HepG2 (cell line): ENCODE results near the gene USP20. TPM values are rescaled to one million over a fixed set of nuclear protein-coding genes. Genes with fewer than 3 reads are reported as not detected.

Experiments
- ATAC-seq: fragments of 200-7000 bp; cut with Tn5 transposase; 3 replicates; pipeline ENCODE4 v1.9.1; 2020; ENCODE audit warnings: mild to moderate bottlenecking, moderate library complexity
- BruUV-seq: library from RNA; stranded (reverse); fragments of 400-500 nt; replicated peaks from 2 replicates; lab custom pipeline; 2021; lab: Mats Ljungman, UMichigan
- CTCF ChIA-PET: fragments of 300-600 bp; formaldehyde crosslinking; extraction: SDS; loops from one replicate; lab custom pipeline; 2021; ENCODE audit warnings: low total read pairs, inconsistent platforms, low intra/inter-chr PET ratio; lab: Yijun Ruan, JAX
- POLR2A ChIA-PET: fragments of 350-600 bp; sonication (Branson Sonifier 250); formaldehyde crosslinking; loops from one replicate; lab custom pipeline; 2020; ENCODE audit warnings: antibody characterized with exemption, inconsistent platforms; lab: Yijun Ruan, JAX
- DNase-seq: peaks from one replicate; pipeline ENCODE4 v3.0.0-alpha.2; 2015; ENCODE audit warnings: low spot score
- FAIRE-seq: peaks from 3 replicates; lab custom pipeline; 2011; peaks lifted over from hg19 to GRCh38; lab: Jason Lieb, UNC
- H2AFZ ChIP-seq: one replicate; pipeline ENCODE4 v1.6.1; 2011; ENCODE audit warnings: low read length, inconsistent platforms
- H3K27ac ChIP-seq: fragments of 300-600 bp; 3 replicates; pipeline ENCODE4 v1.8.0; 2011; ENCODE audit warnings: mixed run types, mild to moderate bottlenecking, mixed read lengths, low read length, inconsistent platforms; ENCODE audit not compliant: insufficient read depth; ENCODE audit errors: extremely low read length
- H3K27me3 ChIP-seq, 2 experiments: fragments of 200-600 bp in 1 of 2; 2 replicates in 1 of 2; 3 replicates in 1 of 2; pipeline versions ENCODE4 v1.6.0 to v1.8.0; 2011; ENCODE audit warnings: low read length in 2 of 2, mild to moderate bottlenecking in 2 of 2, moderate library complexity in 2 of 2, inconsistent platforms in 1 of 2; ENCODE audit not compliant: insufficient read depth in 2 of 2, control insufficient read depth in 1 of 2
- H3K36me3 ChIP-seq, 2 experiments: fragments of 200-600 bp in 1 of 2; replicated peaks in 1 of 2; 2 replicates in 1 of 2; 3 replicates in 1 of 2; pipeline versions ENCODE4 v1.5.1 to v1.8.0; 2011; ENCODE audit warnings: low read length in 2 of 2, inconsistent platforms in 1 of 2; ENCODE audit not compliant: insufficient read depth in 2 of 2, control insufficient read depth in 1 of 2
- H3K4me1 ChIP-seq: 2 replicates; pipeline ENCODE4 v1.5.1; 2012; ENCODE audit warnings: low read length, inconsistent platforms; ENCODE audit not compliant: insufficient read depth
- H3K4me2 ChIP-seq: 2 replicates; pipeline ENCODE4 v1.6.0; 2011; ENCODE audit warnings: low read depth, low read length, inconsistent platforms
- H3K4me3 ChIP-seq, 3 experiments: fragments of 200-600 bp in 1 of 3; sonication (generic), shearing (Covaris generic) in 1 of 3; replicated peaks in 1 of 3; 2 replicates each; pipeline ENCODE4 v1.5.1; 2011 to 2016; ENCODE audit warnings: low read length in 3 of 3, inconsistent platforms in 2 of 3, low read depth in 2 of 3, mild to moderate bottlenecking in 2 of 3, control low read depth in 1 of 3, mixed read lengths in 1 of 3; ENCODE audit not compliant: insufficient read depth in 1 of 3
- H3K79me2 ChIP-seq: one replicate; pipeline ENCODE4 v1.6.1; 2011; ENCODE audit warnings: low read length, inconsistent platforms; ENCODE audit not compliant: insufficient read depth
- H3K9ac ChIP-seq: 2 replicates; pipeline ENCODE4 v1.6.0; 2011; ENCODE audit warnings: mild to moderate bottlenecking, low read depth, low read length, inconsistent platforms; ENCODE audit not compliant: insufficient read depth
- H3K9me3 ChIP-seq: 2 replicates; pipeline ENCODE4 v1.5.1; 2012; ENCODE audit warnings: mild to moderate bottlenecking, low read length
- H4K20me1 ChIP-seq: 2 replicates; pipeline ENCODE4 v1.6.0; 2011; ENCODE audit warnings: inconsistent platforms, mild to moderate bottlenecking, low read length, moderate library complexity; ENCODE audit not compliant: insufficient read depth
- ATF5 ChIP-seq: sonication (generic); formaldehyde crosslinking; IDR thresholded peaks from 2 replicates; pipeline ENCODE4 v1.4.0; 2020; ENCODE audit warnings: mild to moderate bottlenecking, low read depth, missing genetic modification reagents
- FOXK2 ChIP-seq: fragments of 450-650 bp; IDR thresholded peaks from 2 replicates; pipeline ENCODE4 v1.6.1; 2016
- HMG20B ChIP-seq: conservative IDR thresholded peaks from 2 replicates; pipeline ENCODE4 v1.6.1; 2016; ENCODE audit warnings: missing genetic modification reagents, missing compliant biosample characterization
- KDM1A ChIP-seq: IDR thresholded peaks from 2 replicates; pipeline ENCODE4 v1.6.1; 2016; ENCODE audit warnings: missing compliant biosample characterization
- NFYB ChIP-seq: sonication (generic); formaldehyde crosslinking; IDR thresholded peaks from 2 replicates; pipeline ENCODE4 v1.4.0; 2020; ENCODE audit warnings: missing genetic modification reagents
- PHB2 ChIP-seq: fragments of 450-650 bp; IDR thresholded peaks from 2 replicates; pipeline ENCODE4 v1.6.1; 2018; ENCODE audit not compliant: partially characterized antibody
- RERE ChIP-seq: IDR thresholded peaks from 2 replicates; pipeline ENCODE4 v1.6.1; 2016; ENCODE audit warnings: low read depth, missing genetic modification reagents, missing compliant biosample characterization
- RNF2 ChIP-seq: fragments of 450-650 bp; conservative IDR thresholded peaks from 2 replicates; pipeline ENCODE4 v1.6.1; 2016; ENCODE audit warnings: low read depth
- TBL1XR1 ChIP-seq: fragments of 150-350 bp; IDR thresholded peaks from 2 replicates; pipeline ENCODE4 v1.6.1; 2014; ENCODE audit warnings: borderline replicate concordance, low read length; ENCODE audit not compliant: partially characterized antibody
- TIGD3 ChIP-seq: sonication (generic); formaldehyde crosslinking; IDR thresholded peaks from 2 replicates; pipeline ENCODE4 v1.5.1; 2020; ENCODE audit warnings: mild to moderate bottlenecking, missing genetic modification reagents, borderline replicate concordance
- ZNF30 ChIP-seq: sonication (generic); formaldehyde crosslinking; IDR thresholded peaks from 2 replicates; pipeline ENCODE4 v1.5.0; 2020; ENCODE audit warnings: mild to moderate bottlenecking, missing genetic modification reagents
- ZNF333 ChIP-seq: sonication (generic); formaldehyde crosslinking; IDR thresholded peaks from 2 replicates; pipeline ENCODE4 v1.4.0; 2020; ENCODE audit warnings: mild to moderate bottlenecking, missing genetic modification reagents, borderline replicate concordance
- WGBS: methylation state at CpG from one replicate; pipeline ENCODE4 v1.1.6; 2017; ENCODE audit warnings: low lambda C conversion rate; 5-methylcytosine and 5-hydroxymethylcytosine counted together
- in situ Hi-C: cut with HindIII; loops from 2 replicates; pipeline ENCODE4 v1.10.0; 2017; ENCODE audit warnings: low pct_unique_long_range_greater_than_20kb; ENCODE audit not compliant: extremely low pct_ligation_motif_present
- intact Hi-C: fragments of 100-400 bp; cut with micrococcal nuclease; formaldehyde crosslinking; loops from one replicate; pipeline ENCODE4 v1.10.0; 2022; ENCODE audit not compliant: unreplicated experiment
- polyA plus RNA-seq, 8 experiments: library from polyadenylated mRNA; depleted of rRNA in 3 of 8; stranded (reverse) in 7 of 8; unstranded in 1 of 8; fragments of >200 nt; fragmentation: Illumina TruSeq in 4 of 8; extraction: Trizol in 4 of 8; gene quantifications; 2 replicates each; pipeline versions ENCODE4 v1.2.1 to v1.2.3, GENCODE V29; 2011 to 2016; ENCODE audit warnings: low read depth in 4 of 8, missing spikeins in 1 of 8, mixed read lengths in 1 of 8; ENCODE audit not compliant: insufficient read depth in 1 of 8
- total RNA-seq, 5 experiments: library from RNA; depleted of rRNA; stranded (reverse); fragments of >200 nt; fragmentation: Illumina TruSeq; extraction: Trizol; gene quantifications; 2 replicates each; pipeline ENCODE4 v1.2.3, GENCODE V29; 2016; ENCODE audit warnings: low read depth in 1 of 5

USP20 gene
- total and polyA plus RNA-seq, 2 of the 13 experiments (the other 11 are each of a cell fraction or from before 2014, with no cell fraction given), result 4.4 to 5.9 TPM

- Histone ChIP-seq H3K79me2 (no peaks in the 10 kb centered on the region), H3K9ac (no peak overlapping the region), H3K36me3 (peaks cover 5 to 23% of the 10 kb centered on the region in 2 experiments; a peak in 3 of 5 replicates), H3K27me3 (no peaks in the 10 kb centered on the region), H3K27ac (no peak overlapping the region), H3K4me3 (no peak overlapping the region), H3K4me1 (no peaks in the 10 kb centered on the region), H3K9me3 (no peaks in the 10 kb centered on the region), H2AFZ (no peak overlapping the region), H3K4me2 (no peak overlapping the region), H4K20me1 (no peaks in the 10 kb centered on the region)
- no TSS peak for BruUV-seq
- ChIA-PET POLR2A (no interaction called here), CTCF (no interaction called here)
- intact Hi-C loops (no loop called here), in situ Hi-C loops (no loop called here)
- DNase-seq (no peak), FAIRE-seq (no peak), ATAC-seq (no peak)
- no peak for TF ChIP-seq RNF2
- 35% methylated on average over 3 of the region's 3 CpGs for WGBS
Observed at GRCh38 chr9:129853614-129854013, 18.4 kb downstream of the USP20 start.

GRCh38 chr9:129854588-129855110 is 19.4 kb downstream of the USP20 start:
- Histone ChIP-seq H3K27me3 (no peaks in the 10 kb centered on the region), H3K9me3 (no peaks in the 10 kb centered on the region), H3K4me2 (no peak overlapping the region), H3K4me3 (no peak overlapping the region), H3K27ac (no peak overlapping the region), H3K4me1 (no peaks in the 10 kb centered on the region), H3K9ac (no peak overlapping the region), H2AFZ (no peak overlapping the region), H3K79me2 (no peaks in the 10 kb centered on the region), H4K20me1 (no peaks in the 10 kb centered on the region), H3K36me3 (peaks cover 5 to 27% of the 10 kb centered on the region in 2 experiments; a peak in 3 of 5 replicates)
- 95% methylated on average over 4 of the region's 4 CpGs for WGBS
- ATAC-seq (no peak), FAIRE-seq (no peak), DNase-seq (no peak)
- intact Hi-C loops (no loop called here), in situ Hi-C loops (no loop called here)
- BruUV-seq, result no TSS peak
- POLR2A ChIA-PET, result no interaction called here
- CTCF ChIA-PET, result no interaction called here
- no peak for TF ChIP-seq ZNF333 (CRISPR knock-in tag)
- no peak for TF ChIP-seq RERE
- no peak for TF ChIP-seq ZNF30 (CRISPR knock-in tag)
- no peak for TF ChIP-seq HMG20B (CRISPR knock-in tag)
- no peak for TF ChIP-seq KDM1A (CRISPR knock-in tag)
- TF ChIP-seq TIGD3, result no peak
- TF ChIP-seq PHB2, result no peak
- no peak for TF ChIP-seq FOXK2
- no peak for TF ChIP-seq NFYB (CRISPR knock-in tag)
- TF ChIP-seq TBL1XR1, result no peak
- TF ChIP-seq ATF5 (CRISPR knock-in tag), result no peak
